ENCODE data around the gene SNX6. TPM values are rescaled to one million over a fixed set of nuclear protein-coding genes. Genes with fewer than 3 reads are reported as not detected.

SNX6 gene
- total RNA-seq, 4 donors from 2014 or later: 60.8 to 118 (median 80.5) TPM

DNA sequence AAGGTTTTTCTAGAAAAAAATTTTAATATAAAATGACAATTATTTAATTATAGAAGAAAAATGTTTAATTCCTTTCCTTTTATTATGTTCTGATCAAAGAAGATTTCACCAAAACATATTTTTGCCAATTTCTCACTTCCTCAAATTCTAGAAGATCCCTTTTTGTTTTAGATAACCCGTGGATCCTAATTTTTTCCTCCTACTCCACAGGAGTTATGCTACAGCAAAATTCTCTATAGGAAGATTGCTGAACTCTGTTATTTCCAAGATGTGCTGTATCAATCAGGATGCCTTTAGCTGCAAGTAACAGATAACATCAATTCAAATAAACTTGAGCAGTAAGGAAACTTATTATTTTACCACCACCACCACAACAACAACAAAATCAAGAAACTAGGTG is 3.8 kb upstream of the SNX6 start:
- WGBS, 2 donors: 63 to 72% methylated on average over 1 of the region's 1 CpG
- TF ChIP-seq POLR2A (IDR thresholded peaks at IDR 0.05) (no peak), EP300 (IDR thresholded peaks at IDR 0.05) (no peak)
- TF ChIP-seq, protein P1, sequence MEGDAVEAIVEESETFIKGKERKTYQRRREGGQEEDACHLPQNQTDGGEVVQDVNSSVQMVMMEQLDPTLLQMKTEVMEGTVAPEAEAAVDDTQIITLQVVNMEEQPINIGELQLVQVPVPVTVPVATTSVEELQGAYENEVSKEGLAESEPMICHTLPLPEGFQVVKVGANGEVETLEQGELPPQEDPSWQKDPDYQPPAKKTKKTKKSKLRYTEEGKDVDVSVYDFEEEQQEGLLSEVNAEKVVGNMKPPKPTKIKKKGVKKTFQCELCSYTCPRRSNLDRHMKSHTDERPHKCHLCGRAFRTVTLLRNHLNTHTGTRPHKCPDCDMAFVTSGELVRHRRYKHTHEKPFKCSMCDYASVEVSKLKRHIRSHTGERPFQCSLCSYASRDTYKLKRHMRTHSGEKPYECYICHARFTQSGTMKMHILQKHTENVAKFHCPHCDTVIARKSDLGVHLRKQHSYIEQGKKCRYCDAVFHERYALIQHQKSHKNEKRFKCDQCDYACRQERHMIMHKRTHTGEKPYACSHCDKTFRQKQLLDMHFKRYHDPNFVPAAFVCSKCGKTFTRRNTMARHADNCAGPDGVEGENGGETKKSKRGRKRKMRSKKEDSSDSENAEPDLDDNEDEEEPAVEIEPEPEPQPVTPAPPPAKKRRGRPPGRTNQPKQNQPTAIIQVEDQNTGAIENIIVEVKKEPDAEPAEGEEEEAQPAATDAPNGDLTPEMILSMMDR (IDR thresholded peaks at IDR 0.05): no peak

DNA sequence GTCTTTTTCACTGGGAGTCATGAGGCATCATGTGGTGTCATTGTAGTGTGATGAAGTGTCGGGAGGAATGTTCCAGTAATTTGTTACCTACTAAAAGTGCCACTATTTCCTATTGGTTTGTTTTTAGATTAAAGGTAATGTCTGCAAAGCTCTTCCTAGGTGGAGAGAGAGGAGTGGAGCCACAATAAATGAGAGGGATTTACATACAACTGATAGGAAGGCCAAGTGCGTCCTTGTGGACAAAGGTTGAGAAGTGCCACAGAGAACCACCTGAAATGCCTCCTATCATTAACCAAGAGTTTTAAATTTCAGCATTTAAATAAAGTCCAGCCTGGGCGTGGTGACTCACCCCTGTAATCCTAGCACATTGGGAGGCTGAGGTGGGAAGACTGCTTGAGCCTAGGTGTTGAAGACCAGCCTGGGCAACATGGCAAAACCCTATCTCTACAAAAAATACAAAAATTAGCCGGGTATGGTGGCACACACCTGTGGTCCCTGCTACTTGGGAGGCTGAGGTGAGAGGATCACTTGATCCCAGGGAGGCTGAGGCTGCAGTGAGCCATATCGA is 2.5 kb upstream of the SNX6 start:
- H3K4me1 ChIP-seq: peaks cover 0 to 20% (median 6%) of the 10 kb centered on the region in 4 donors
- no peak overlapping the region for H3K27ac ChIP-seq
- WGBS, 2 donors: 95 to 96% methylated on average over 5 of the region's 5 CpGs
- no peaks in the 10 kb centered on the region for H3K9me3 ChIP-seq
- H3K27me3 ChIP-seq: no peaks in the 10 kb centered on the region
- peaks cover 0 to 4% (median 0%) of the 10 kb centered on the region in 3 donors for H3K36me3 ChIP-seq
- no peak overlapping the region for H3K4me3 ChIP-seq
- no peak for DNase-seq (ENCODE audit: low spot score in 2 of 2)
- TF ChIP-seq, protein P1 (IDR thresholded peaks at IDR 0.05): no peak
- TF ChIP-seq EP300 (IDR thresholded peaks at IDR 0.05): no peak
- no peak for TF ChIP-seq POLR2A (IDR thresholded peaks at IDR 0.05)

More for the DNA sequence above, 3.8 kb upstream of the SNX6 start:
- no peak for DNase-seq (ENCODE audit: low spot score in 2 of 2)
- Histone ChIP-seq H3K4me1 (peaks cover 0 to 7% (median 3%) of the 10 kb centered on the region in 4 donors), H3K36me3 (no peaks in the 10 kb centered on the region), H3K27me3 (no peaks in the 10 kb centered on the region), H3K4me3 (no peak overlapping the region), H3K27ac (no peak overlapping the region), H3K9me3 (no peaks in the 10 kb centered on the region)

DNA sequence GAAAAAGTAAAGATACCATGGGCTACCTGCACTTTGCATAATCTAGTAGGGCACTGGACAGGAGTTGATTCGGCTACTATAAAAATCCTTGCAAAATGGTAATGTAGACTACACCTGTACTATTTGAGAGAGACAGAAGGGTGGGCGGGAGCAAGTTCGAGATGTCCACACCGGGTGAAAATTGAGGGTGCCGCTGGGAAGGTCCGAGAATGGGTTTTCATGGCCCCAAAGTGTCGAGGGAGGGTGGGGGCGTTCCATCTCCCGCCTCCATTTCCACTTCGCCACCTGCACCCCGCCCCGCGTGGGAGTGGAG is 648 bp downstream of the SNX6 start:
- TF ChIP-seq EP300 (IDR thresholded peaks at IDR 0.05): no peak
- TF ChIP-seq POLR2A (IDR thresholded peaks at IDR 0.05): no peak
- TF ChIP-seq, protein P1 (IDR thresholded peaks at IDR 0.05): no peak
- Histone ChIP-seq H3K9me3 (no peaks in the 10 kb centered on the region), H3K4me1 (peaks cover 0 to 40% (median 6%) of the 10 kb centered on the region in 4 donors), H3K36me3 (peaks cover 0 to 4% (median 0%) of the 10 kb centered on the region in 3 donors), H3K4me3 (peak overlapping the region; percentile 73 to 96 (median 77)), H3K27me3 (no peaks in the 10 kb centered on the region), H3K27ac (peak overlapping the region; percentile 93 to 99 (median 97))
- peak in 1 of 2 donors; percentile 9 for DNase-seq (ENCODE audit: low spot score in 2 of 2)
- WGBS, 2 donors: 1% methylated on average over 13 of the region's 13 CpGs

DNA sequence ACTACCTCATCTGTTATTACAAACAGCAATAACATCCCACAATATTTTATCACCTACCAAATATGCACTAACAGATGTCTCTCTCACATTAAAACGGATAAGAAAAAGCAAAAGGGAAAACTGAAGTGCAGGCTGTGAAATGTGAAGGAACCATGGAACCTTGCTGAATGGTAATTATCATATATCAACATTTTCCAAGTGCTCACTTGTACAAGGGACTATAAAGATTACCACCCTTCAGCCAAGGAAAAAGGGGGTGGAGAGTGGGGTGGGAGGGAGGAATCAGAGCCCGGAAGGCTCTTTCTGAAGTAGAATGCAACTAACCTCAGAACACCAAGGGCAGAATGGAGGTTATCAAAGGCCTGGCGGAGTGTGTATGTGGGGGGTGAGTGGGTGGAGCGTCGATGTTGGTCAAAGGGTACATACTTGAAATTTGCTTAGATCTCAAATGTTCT is 1.2 kb downstream of the SNX6 start:
- Histone ChIP-seq H3K27ac (peak overlapping the region in 2 of 4 donors; percentile 98 to 99), H3K36me3 (peaks cover 0 to 4% (median 0%) of the 10 kb centered on the region in 3 donors)
- TF ChIP-seq POLR2A (IDR thresholded peaks at IDR 0.05): no peak
- TF ChIP-seq EP300 (IDR thresholded peaks at IDR 0.05): no peak
- TF ChIP-seq, protein P1 (IDR thresholded peaks at IDR 0.05): no peak

DNA sequence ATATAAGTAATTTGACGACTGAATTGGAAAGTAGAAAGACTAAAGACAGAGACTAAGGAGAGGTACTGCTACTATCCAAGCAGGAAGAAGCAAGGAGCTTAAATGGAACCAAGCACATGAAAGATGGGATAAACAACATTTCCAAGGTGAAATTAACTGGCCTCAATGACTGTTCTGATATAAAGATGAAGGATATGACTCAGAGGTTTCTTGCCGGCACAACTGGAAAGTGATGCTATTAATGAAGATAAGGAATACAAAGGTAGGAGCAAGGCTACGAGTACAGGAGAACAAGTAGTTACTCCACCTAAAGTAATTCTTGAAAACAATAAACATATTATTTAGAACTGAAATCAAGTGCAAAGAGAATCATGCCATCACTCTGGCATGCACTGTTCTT is 6.4 kb downstream of the SNX6 start:
- H3K4me3 ChIP-seq: no peak overlapping the region
- TF ChIP-seq POLR2A (IDR thresholded peaks at IDR 0.05) (no peak), EP300 (IDR thresholded peaks at IDR 0.05) (no peak)
- TF ChIP-seq, protein P1 (IDR thresholded peaks at IDR 0.05): no peak
- H3K9me3 ChIP-seq: no peaks in the 10 kb centered on the region
- H3K27me3 ChIP-seq: no peaks in the 10 kb centered on the region
- H3K4me1 ChIP-seq: peaks cover 0 to 83% (median 14%) of the 10 kb centered on the region in 4 donors
- 46 to 56% methylated on average over 3 of the region's 3 CpGs for WGBS, 2 donors
- H3K27ac ChIP-seq: peak overlapping the region in 3 of 4 donors; percentile 37 to 50 (median 39)
- peaks cover 0 to 39% (median 0%) of the 10 kb centered on the region in 3 donors for H3K36me3 ChIP-seq
- no peak for DNase-seq (ENCODE audit: low spot score in 2 of 2)

More for the DNA sequence above, 1.2 kb downstream of the SNX6 start:
- Histone ChIP-seq H3K4me3 (peak overlapping the region; percentile 20 to 96 (median 77)), H3K4me1 (peaks cover 0 to 46% (median 12%) of the 10 kb centered on the region in 4 donors), H3K27me3 (no peaks in the 10 kb centered on the region), H3K9me3 (no peaks in the 10 kb centered on the region)
- DNase-seq (ENCODE audit: low spot score in 2 of 2): no peak
- 18 to 22% methylated on average over 5 of the region's 5 CpGs for WGBS, 2 donors

Measured in tibial nerve (tissue), 4 donors.